ENCODE measurements around the gene CRACR2A. TPM values are rescaled to one million over a fixed set of nuclear protein-coding genes. Genes with fewer than 3 reads are reported as not detected.
A peak's percentile ranks its signal among the peaks of the same experiment; 100 is the strongest.

The CRACR2A gene
- polyA plus RNA-seq, 3 donors, result 2.8 to 10.7 (median 5.8) TPM

DNA sequence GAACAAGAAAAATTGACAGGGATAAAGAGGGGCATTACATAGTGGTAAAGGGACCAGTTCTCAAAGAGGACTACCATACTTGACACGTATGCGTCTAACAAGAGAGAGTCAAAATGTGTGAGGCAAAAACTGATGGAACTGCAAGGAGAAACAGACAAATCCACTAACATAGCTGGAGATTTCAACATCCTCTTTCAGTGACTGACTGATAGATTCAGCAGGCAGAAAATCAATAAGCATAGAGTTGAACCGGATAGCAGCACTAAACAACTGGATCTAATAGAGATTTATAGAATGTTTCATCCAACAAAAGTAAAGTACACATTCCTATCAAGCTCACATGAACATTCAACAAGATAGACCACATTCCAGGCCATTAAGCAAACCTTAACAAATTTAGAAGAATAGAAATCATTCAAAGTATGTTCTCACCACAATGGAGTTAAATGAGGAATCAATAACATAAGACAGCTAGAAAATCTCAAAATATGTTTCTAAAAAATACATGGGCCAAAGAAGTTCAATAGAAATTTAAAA lies 16.1 kb upstream of the CRACR2A start:
- H3K27me3 ChIP-seq (ENCODE audit: control insufficient read depth in 2 of 2, insufficient read depth in 2 of 2, low read length in 2 of 2), result no peaks in the 10 kb centered on the region
- intact Hi-C loops (cut with micrococcal nuclease), result no loop called here
- H3K9ac ChIP-seq (ENCODE audit: insufficient read depth, low read length, poor library complexity, severe bottlenecking), result no peak overlapping the region
- no peak overlapping the region for H3K27ac ChIP-seq (ENCODE audit: low read depth in 1 of 2, low read length in 2 of 2)
- H3K36me3 ChIP-seq (replicated peaks in 1 of 2; ENCODE audit: control insufficient read depth in 1 of 2, insufficient read depth in 2 of 2, low read length in 2 of 2), result no peaks in the 10 kb centered on the region
- H4K20me1 ChIP-seq (ENCODE audit: insufficient read depth, low read length), result no peaks in the 10 kb centered on the region
- Mint-ChIP-seq H3K4me3 (no peak overlapping the region), H3K4me1 (no peaks in the 10 kb centered on the region), H3K9me3 (peaks cover 0 to 2% (median 0%) of the 10 kb centered on the region in 7 donors), H3K27ac (no peak overlapping the region), H3K36me3 (no peaks in the 10 kb centered on the region), H3K27me3 (ENCODE audit: low read depth in 3 of 3) (peaks cover 0 to 15% (median 0%) of the 10 kb centered on the region in 3 donors)
- H3K4me1 ChIP-seq (ENCODE audit: control insufficient read depth in 1 of 2, insufficient read depth in 2 of 2, low read length in 2 of 2), result no peaks in the 10 kb centered on the region
- no peak overlapping the region for H2AFZ ChIP-seq (ENCODE audit: insufficient read depth, low read depth, low read length, poor library complexity, severe bottlenecking)
- TF ChIP-seq, protein P1, sequence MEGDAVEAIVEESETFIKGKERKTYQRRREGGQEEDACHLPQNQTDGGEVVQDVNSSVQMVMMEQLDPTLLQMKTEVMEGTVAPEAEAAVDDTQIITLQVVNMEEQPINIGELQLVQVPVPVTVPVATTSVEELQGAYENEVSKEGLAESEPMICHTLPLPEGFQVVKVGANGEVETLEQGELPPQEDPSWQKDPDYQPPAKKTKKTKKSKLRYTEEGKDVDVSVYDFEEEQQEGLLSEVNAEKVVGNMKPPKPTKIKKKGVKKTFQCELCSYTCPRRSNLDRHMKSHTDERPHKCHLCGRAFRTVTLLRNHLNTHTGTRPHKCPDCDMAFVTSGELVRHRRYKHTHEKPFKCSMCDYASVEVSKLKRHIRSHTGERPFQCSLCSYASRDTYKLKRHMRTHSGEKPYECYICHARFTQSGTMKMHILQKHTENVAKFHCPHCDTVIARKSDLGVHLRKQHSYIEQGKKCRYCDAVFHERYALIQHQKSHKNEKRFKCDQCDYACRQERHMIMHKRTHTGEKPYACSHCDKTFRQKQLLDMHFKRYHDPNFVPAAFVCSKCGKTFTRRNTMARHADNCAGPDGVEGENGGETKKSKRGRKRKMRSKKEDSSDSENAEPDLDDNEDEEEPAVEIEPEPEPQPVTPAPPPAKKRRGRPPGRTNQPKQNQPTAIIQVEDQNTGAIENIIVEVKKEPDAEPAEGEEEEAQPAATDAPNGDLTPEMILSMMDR (IDR thresholded peaks at IDR 0.05), result no peak
- DNase-seq, result no peak
- no peak overlapping the region for H3K4me2 ChIP-seq (replicated peaks; ENCODE audit: extremely low read depth, low read length, poor library complexity, severe bottlenecking)
- H3K9me3 ChIP-seq (replicated peaks in 1 of 2; ENCODE audit: control insufficient read depth in 1 of 2, insufficient read depth in 1 of 2, low read length in 2 of 2), result no peaks in the 10 kb centered on the region
- no peaks in the 10 kb centered on the region for H3K79me2 ChIP-seq (ENCODE audit: insufficient read depth, low read length)
- WGBS (ENCODE audit: insufficient coverage), result no CpG with 5 or more reads among the region's 3 CpGs
- no peak overlapping the region for H3K4me3 ChIP-seq (replicated peaks in 1 of 3; ENCODE audit: low read depth in 2 of 3, low read length in 3 of 3)

DNA sequence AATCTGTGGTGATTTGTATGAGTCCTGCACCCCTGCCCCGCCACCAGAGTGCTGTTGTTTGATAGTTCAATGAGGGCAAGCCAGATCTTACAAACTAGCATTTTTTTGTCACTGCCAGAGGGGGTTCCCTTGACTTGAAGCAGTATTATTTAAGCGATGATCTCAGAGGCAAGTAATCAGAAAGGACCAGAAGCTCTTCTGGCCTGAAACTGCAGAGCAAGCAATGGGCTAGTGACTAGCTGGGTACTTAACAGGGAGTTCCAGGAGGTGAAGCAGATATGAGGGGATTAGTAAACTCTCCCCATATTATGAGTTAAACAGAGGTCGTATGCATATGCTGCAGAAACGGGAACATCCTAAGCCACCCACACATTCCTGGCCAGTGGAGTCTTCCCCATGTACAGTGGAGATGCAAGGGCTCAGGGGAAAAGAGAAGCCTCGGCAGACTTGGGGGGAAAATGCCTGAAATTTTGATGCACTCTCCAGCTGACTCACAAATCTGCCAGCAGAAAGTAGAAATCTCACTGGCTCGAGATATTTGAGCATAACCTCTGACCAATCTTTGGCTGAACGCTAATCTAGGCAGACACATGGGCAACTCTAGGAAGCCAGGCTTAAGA lies 8.3 kb upstream of the CRACR2A start:
- Histone ChIP-seq H3K4me3 (replicated peaks in 1 of 3; ENCODE audit: low read depth in 2 of 3, low read length in 3 of 3) (no peak overlapping the region), H3K27me3 (ENCODE audit: control insufficient read depth in 2 of 2, insufficient read depth in 2 of 2, low read length in 2 of 2) (no peaks in the 10 kb centered on the region), H3K4me1 (ENCODE audit: control insufficient read depth in 1 of 2, insufficient read depth in 2 of 2, low read length in 2 of 2) (no peaks in the 10 kb centered on the region), H3K9ac (ENCODE audit: insufficient read depth, low read length, poor library complexity, severe bottlenecking) (no peak overlapping the region), H3K4me2 (replicated peaks; ENCODE audit: extremely low read depth, low read length, poor library complexity, severe bottlenecking) (no peak overlapping the region), H4K20me1 (ENCODE audit: insufficient read depth, low read length) (no peaks in the 10 kb centered on the region), H3K36me3 (replicated peaks in 1 of 2; ENCODE audit: control insufficient read depth in 1 of 2, insufficient read depth in 2 of 2, low read length in 2 of 2) (no peaks in the 10 kb centered on the region), H3K79me2 (ENCODE audit: insufficient read depth, low read length) (no peaks in the 10 kb centered on the region), H2AFZ (ENCODE audit: insufficient read depth, low read depth, low read length, poor library complexity, severe bottlenecking) (no peak overlapping the region), H3K27ac (ENCODE audit: low read depth in 1 of 2, low read length in 2 of 2) (no peak overlapping the region), H3K9me3 (replicated peaks in 1 of 2; ENCODE audit: control insufficient read depth in 1 of 2, insufficient read depth in 1 of 2, low read length in 2 of 2) (no peaks in the 10 kb centered on the region)
- TF ChIP-seq, protein P1 (IDR thresholded peaks at IDR 0.05), result no peak
- Mint-ChIP-seq H3K27me3 (ENCODE audit: low read depth in 3 of 3) (peaks cover 3 to 12% (median 5%) of the 10 kb centered on the region in 3 donors), H3K4me1 (peaks cover 11% of the 10 kb centered on the region), H3K4me3 (no peak overlapping the region), H3K9me3 (peaks cover 0 to 7% (median 0%) of the 10 kb centered on the region in 7 donors), H3K36me3 (peaks cover 0 to 7% of the 10 kb centered on the region in 2 donors), H3K27ac (peak overlapping the region in 2 of 7 donors; percentile 32 to 58)
- intact Hi-C loops (cut with micrococcal nuclease), result no loop called here
- no peak for DNase-seq
- 96% methylated on average over 3 of the region's 7 CpGs for WGBS (ENCODE audit: insufficient coverage)

All from CD14-positive monocyte (primary cell).